Sigmoid colon (tissue), 7 donors: ENCODE data around the gene SMAD6. TPM values are rescaled to one million over a fixed set of nuclear protein-coding genes. Genes with fewer than 3 reads are reported as not detected.
"Not testable (repeated sequence)": the region's sequence is repeated elsewhere in the genome, so short reads cannot be mapped to it uniquely, and the experiment has no call there.

Source experiments
- DNase-seq: peaks from one replicate; pipeline ENCODE4 v3.0.0-alpha.2; 2019
- H3K27ac ChIP-seq, 4 donors: fragments of 200-600 bp; sonication (generic); one replicate each; pipeline ENCODE4 v1.5.1; 2016 to 2019; ENCODE audit warnings: mild to moderate bottlenecking in 1 of 4
- H3K27me3 ChIP-seq, 3 donors: fragments of 200-600 bp; sonication (generic); one replicate each; pipeline ENCODE4 v1.5.1; 2019; ENCODE audit warnings: mild to moderate bottlenecking in 1 of 3
- H3K36me3 ChIP-seq, 4 donors: fragments of 200-600 bp; sonication (generic); one replicate each; pipeline ENCODE4 v1.5.1; 2016 to 2019
- H3K4me1 ChIP-seq, 4 donors: fragments of 200-600 bp; sonication (generic); one replicate each; pipeline ENCODE4 v1.5.1; 2017 to 2019
- H3K4me3 ChIP-seq, 4 donors: fragments of 200-600 bp; sonication (generic); one replicate each; pipeline ENCODE4 v1.5.1; 2017 to 2019; ENCODE audit warnings: mild to moderate bottlenecking in 2 of 4, moderate library complexity in 1 of 4
- H3K9me3 ChIP-seq, 4 donors: fragments of 200-600 bp in 3 of 4; sonication (generic) in 3 of 4; one replicate each; pipeline versions ENCODE4 v1.5.1 to v1.6.1; 2013 to 2019
- CTCF ChIP-seq, 4 experiments: fragments of 450-650 bp in 3 of 4; fragments of 200-600 bp in 1 of 4; IDR thresholded peaks; one replicate each; pipeline ENCODE4 v1.5.1; 2016 to 2019; ENCODE audit warnings: antibody characterized with exemption in 4 of 4, mild to moderate bottlenecking in 3 of 4, moderate library complexity in 2 of 4
- EP300 ChIP-seq, 4 donors: sonication (generic); formaldehyde crosslinking; IDR thresholded peaks; one replicate each; pipeline ENCODE4 v1.6.1; 2017; ENCODE audit warnings: antibody characterized with exemption in 4 of 4
- POLR2A ChIP-seq, 2 donors: fragments of 450-650 bp; IDR thresholded peaks; one replicate each; pipeline ENCODE4 v1.6.1; 2016; ENCODE audit warnings: antibody characterized with exemption in 2 of 2, mild to moderate bottlenecking in 2 of 2, moderate library complexity in 2 of 2
- POLR2AphosphoS5 ChIP-seq, 4 donors: sonication (generic); formaldehyde crosslinking; IDR thresholded peaks; one replicate each; pipeline ENCODE4 v1.6.1; 2017; ENCODE audit warnings: antibody characterized with exemption in 4 of 4
- WGBS, 2 donors: extraction: QIAGEN DNeasy Blood & Tissue Kit; methylation state at CpG; one replicate each; pipeline ENCODE4 v1.1.7; 2013; 5-methylcytosine and 5-hydroxymethylcytosine counted together
- intact Hi-C: fragments of 100-400 bp; cut with DNase I; formaldehyde crosslinking; loops from one replicate; pipeline ENCODE4 v1.15.1; 2023
- polyA plus RNA-seq, 3 donors: library from polyadenylated mRNA; stranded (reverse); fragments of 200-250 nt; gene quantifications; one replicate each; pipeline ENCODE4 v1.2.3, GENCODE V29; 2013
- total RNA-seq, 4 donors: library from RNA; depleted of rRNA; stranded (reverse); fragments of >200 nt; gene quantifications; one replicate each; pipeline ENCODE4 v1.1.0, GENCODE V29; 2016
- donor health status: healthy with polysubstance abuse.
- donor health status: Bipolar disorder and iron deficiency.
- donor health status: healthy.

The SMAD6 gene
- total and polyA plus RNA-seq, 7 donors = 1.8 to 9.2 (median 5.7) TPM

- no peaks in the 10 kb centered on the region for H3K36me3 ChIP-seq
- H3K4me1 ChIP-seq = no peaks in the 10 kb centered on the region
- intact Hi-C loops = no loop called here
- no peak overlapping the region for H3K27ac ChIP-seq
- TF ChIP-seq POLR2AphosphoS5 (IDR thresholded peaks at IDR 0.05) = no peak
- TF ChIP-seq CTCF (IDR thresholded peaks at IDR 0.05) = no peak
- TF ChIP-seq EP300 (IDR thresholded peaks at IDR 0.05) = no peak
- no peak for TF ChIP-seq POLR2A (IDR thresholded peaks at IDR 0.05)
- no peak overlapping the region for H3K4me3 ChIP-seq
- no peaks in the 10 kb centered on the region for H3K27me3 ChIP-seq
- peaks cover 0 to 6% (median 3%) of the 10 kb centered on the region in 4 donors for H3K9me3 ChIP-seq
- DNase-seq = no peak
Measured at GRCh38 chr15:66684136-66684681, 17.8 kb upstream of the SMAD6 start.

- 75 to 85% methylated on average over 5 of the region's 5 CpGs for WGBS, 2 donors
- TF ChIP-seq POLR2AphosphoS5 (IDR thresholded peaks at IDR 0.05) = no peak
- no peak for TF ChIP-seq POLR2A (IDR thresholded peaks at IDR 0.05)
- TF ChIP-seq CTCF (IDR thresholded peaks at IDR 0.05) = no peak
- TF ChIP-seq EP300 (IDR thresholded peaks at IDR 0.05) = no peak
- Histone ChIP-seq H3K27me3 (no peaks in the 10 kb centered on the region), H3K9me3 (peaks cover 0 to 6% (median 3%) of the 10 kb centered on the region in 4 donors), H3K36me3 (no peaks in the 10 kb centered on the region), H3K27ac (no peak overlapping the region), H3K4me3 (no peak overlapping the region), H3K4me1 (no peaks in the 10 kb centered on the region)
- intact Hi-C loops = no loop called here
- no peak for DNase-seq
Measured at GRCh38 chr15:66685638-66686150, 16.3 kb upstream of the SMAD6 start.

- H3K36me3 ChIP-seq, H3K27me3 ChIP-seq, H3K9me3 ChIP-seq, H3K4me3 ChIP-seq, intact Hi-C loops, H3K27ac ChIP-seq, DNase-seq: not testable (repeated sequence)
- H3K4me1 ChIP-seq = peaks cover 0 to 14% (median 8%) of the 10 kb centered on the region in 4 donors
- WGBS, 2 donors = 83 to 84% methylated on average over 5 to 7 of the region's 7 CpGs
Measured at GRCh38 chr15:66690912-66691311, 11.1 kb upstream of the SMAD6 start.

GRCh38 chr15:66691727-66692126 lies 10.3 kb upstream of the SMAD6 start:
- intact Hi-C loops = no loop called here
- no peak for TF ChIP-seq EP300 (IDR thresholded peaks at IDR 0.05)
- TF ChIP-seq POLR2AphosphoS5 (IDR thresholded peaks at IDR 0.05) = no peak
- no peak for TF ChIP-seq CTCF (IDR thresholded peaks at IDR 0.05)
- TF ChIP-seq POLR2A (IDR thresholded peaks at IDR 0.05) = no peak
- no peak for DNase-seq

GRCh38 chr15:66692391-66692790 lies 9.6 kb upstream of the SMAD6 start:
- intact Hi-C loops = no loop called here
- H3K9me3 ChIP-seq = no peaks in the 10 kb centered on the region
- WGBS, 2 donors = 84 to 86% methylated on average over 3 of the region's 3 CpGs
- DNase-seq = no peak
- H3K36me3 ChIP-seq = no peaks in the 10 kb centered on the region
- peak overlapping the region; percentile 18 to 56 (median 42) for H3K27ac ChIP-seq
- H3K4me3 ChIP-seq = no peak overlapping the region
- no peaks in the 10 kb centered on the region for H3K27me3 ChIP-seq
- no peak for TF ChIP-seq POLR2AphosphoS5 (IDR thresholded peaks at IDR 0.05)
- TF ChIP-seq POLR2A (IDR thresholded peaks at IDR 0.05) = no peak
- no peak for TF ChIP-seq EP300 (IDR thresholded peaks at IDR 0.05)
- TF ChIP-seq CTCF (IDR thresholded peaks at IDR 0.05) = no peak
- peaks cover 0 to 14% (median 8%) of the 10 kb centered on the region in 4 donors for H3K4me1 ChIP-seq

More at GRCh38 chr15:66691727-66692126, 10.3 kb upstream of the SMAD6 start:
- Histone ChIP-seq H3K36me3 (no peaks in the 10 kb centered on the region), H3K4me1 (peaks cover 0 to 14% (median 8%) of the 10 kb centered on the region in 4 donors), H3K4me3 (no peak overlapping the region), H3K9me3 (no peaks in the 10 kb centered on the region), H3K27me3 (no peaks in the 10 kb centered on the region), H3K27ac (no peak overlapping the region)
